ENCODE measurements around the gene PCDHGB7. TPM values are rescaled to one million over a fixed set of nuclear protein-coding genes. Genes with fewer than 3 reads are reported as not detected.
"Not testable (repeated sequence)": the region's sequence is repeated elsewhere in the genome, so short reads cannot be mapped to it uniquely, and the experiment has no call there.

Gene PCDHGB7
- polyA plus RNA-seq = 1 to 10 TPM; 1.2 to 1.4 TPM

DNA sequence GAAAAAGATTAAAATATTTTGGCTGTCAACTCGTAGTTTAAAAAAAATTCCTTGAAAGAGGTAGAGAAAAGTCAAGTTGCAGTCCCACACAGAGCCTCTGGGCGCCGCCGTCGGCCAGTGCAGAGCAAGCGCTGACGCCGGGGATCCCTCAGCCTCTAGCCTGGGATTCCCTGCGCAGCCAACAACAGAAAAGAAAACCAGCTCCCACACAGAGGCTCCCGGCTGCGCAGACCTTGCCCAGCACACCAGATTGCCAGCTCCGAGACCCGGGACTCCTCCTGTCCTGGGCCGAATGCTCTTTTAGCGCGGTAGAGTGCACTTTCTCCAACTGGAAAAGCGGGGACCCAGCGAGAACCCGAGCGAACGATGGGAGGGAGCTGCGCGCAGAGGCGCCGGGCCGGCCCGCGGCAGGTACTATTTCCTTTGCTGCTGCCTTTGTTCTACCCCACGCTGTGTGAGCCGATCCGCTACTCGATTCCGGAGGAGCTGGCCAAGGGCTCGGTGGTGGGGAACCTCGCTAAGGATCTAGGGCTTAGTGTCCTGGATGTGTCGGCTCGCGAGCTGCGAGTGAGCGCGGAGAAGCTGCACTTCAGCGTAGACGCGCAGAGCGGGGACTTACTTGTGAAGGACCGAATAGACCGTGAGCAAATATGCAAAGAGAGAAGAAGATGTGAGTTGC lies at the start of gene PCDHGB7:
TSS of gene PCDHGB7 (plus strand) at position 184 of the 679 bp plus-strand sequence. CDS start at position 367, 183 bp downstream.
- H3K36me3 ChIP-seq (ENCODE audit: control insufficient read depth in 2 of 2, insufficient read depth in 2 of 2, low read length in 1 of 2) = not testable (repeated sequence)
- peak within 1 kb of the TSS; percentile 35 to 44 for H3K4me3 ChIP-seq (ENCODE audit: low read depth in 1 of 2, low read length in 2 of 2)

DNA sequence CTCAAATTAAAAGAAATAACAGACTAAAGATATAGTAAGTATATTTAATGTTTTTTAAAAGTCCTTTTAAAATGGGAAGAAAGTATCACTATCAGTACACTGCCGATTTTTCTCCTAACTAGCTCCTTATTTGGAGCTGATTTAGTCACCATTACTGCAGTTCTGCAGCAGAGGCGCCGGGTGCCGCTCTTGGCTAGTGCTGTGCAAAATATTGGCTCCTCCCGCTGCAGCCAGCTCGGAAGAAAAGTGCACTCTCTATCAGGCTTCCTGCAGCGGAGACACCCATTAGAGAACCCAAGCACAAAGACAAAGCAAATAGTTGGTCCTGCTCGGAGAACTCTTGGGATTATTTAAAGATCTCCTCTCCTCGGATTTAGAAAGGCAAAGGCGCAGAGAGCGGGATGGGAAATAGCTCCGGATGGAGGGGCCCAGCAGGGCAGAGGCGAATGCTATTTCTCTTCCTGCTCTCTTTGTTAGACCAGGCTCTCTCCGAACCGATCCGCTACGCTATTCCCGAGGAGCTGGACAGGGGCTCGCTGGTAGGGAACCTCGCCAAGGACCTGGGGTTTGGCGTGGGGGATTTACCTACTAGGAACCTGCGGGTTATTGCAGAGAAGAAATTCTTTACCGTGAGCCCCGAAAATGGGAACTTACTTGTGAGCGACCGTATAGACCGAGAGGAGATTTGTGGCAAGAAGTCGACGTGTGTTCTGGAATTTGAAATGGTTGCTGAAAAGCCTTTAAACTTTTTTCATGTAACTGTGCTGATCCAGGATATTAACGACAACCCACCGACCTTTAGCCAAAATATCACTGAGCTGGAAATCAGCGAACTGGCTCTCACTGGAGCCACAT lies 47.3 kb upstream of the PCDHGB7 start, which contains the start of gene PCDHGB3:
TSS of gene PCDHGB3 (plus strand) at position 249 of the 855 bp plus-strand sequence. CDS start at position 402, 153 bp downstream.
- H3K36me3 ChIP-seq (ENCODE audit: control insufficient read depth in 2 of 2, insufficient read depth in 2 of 2, low read length in 1 of 2) = no peaks in the 10 kb centered on the region
- H3K9me3 ChIP-seq (ENCODE audit: control insufficient read depth in 2 of 2, insufficient read depth in 1 of 2, low read depth in 1 of 2, low read length in 1 of 2) = peaks cover 42 to 56% of the 10 kb centered on the region in 2 donors
- WGBS, 2 donors = 22% methylated on average over 32 of the region's 32 CpGs
- H3K4me1 ChIP-seq (ENCODE audit: control insufficient read depth in 2 of 2, insufficient read depth in 2 of 2, low read length in 1 of 2) = peaks cover 3% of the 10 kb centered on the region in 2 donors
- H3K4me3 ChIP-seq (ENCODE audit: low read depth in 1 of 2, low read length in 2 of 2) = peak within 1 kb of the TSS; percentile 11 to 16
- H3K27me3 ChIP-seq (ENCODE audit: control insufficient read depth in 1 of 2, insufficient read depth in 2 of 2, low read length in 2 of 2) = peaks cover 0 to 8% of the 10 kb centered on the region in 2 donors
- no peak within 1 kb of the TSS for H3K27ac ChIP-seq (ENCODE audit: low read depth in 2 of 2, low read length in 1 of 2)

More for the DNA sequence above, at the start of gene PCDHGB7:
- H3K27ac ChIP-seq (ENCODE audit: low read depth in 2 of 2, low read length in 1 of 2) = peak within 1 kb of the TSS; percentile 13 to 21
- H3K9me3 ChIP-seq (ENCODE audit: control insufficient read depth in 2 of 2, insufficient read depth in 1 of 2, low read depth in 1 of 2, low read length in 1 of 2) = peaks cover 52 to 57% of the 10 kb centered on the region in 2 donors
- not testable (repeated sequence) for H3K27me3 ChIP-seq (ENCODE audit: control insufficient read depth in 1 of 2, insufficient read depth in 2 of 2, low read length in 2 of 2); H3K4me1 ChIP-seq (ENCODE audit: control insufficient read depth in 2 of 2, insufficient read depth in 2 of 2, low read length in 1 of 2)
- 14 to 16% methylated on average over 46 of the region's 47 CpGs for WGBS, 2 donors

DNA sequence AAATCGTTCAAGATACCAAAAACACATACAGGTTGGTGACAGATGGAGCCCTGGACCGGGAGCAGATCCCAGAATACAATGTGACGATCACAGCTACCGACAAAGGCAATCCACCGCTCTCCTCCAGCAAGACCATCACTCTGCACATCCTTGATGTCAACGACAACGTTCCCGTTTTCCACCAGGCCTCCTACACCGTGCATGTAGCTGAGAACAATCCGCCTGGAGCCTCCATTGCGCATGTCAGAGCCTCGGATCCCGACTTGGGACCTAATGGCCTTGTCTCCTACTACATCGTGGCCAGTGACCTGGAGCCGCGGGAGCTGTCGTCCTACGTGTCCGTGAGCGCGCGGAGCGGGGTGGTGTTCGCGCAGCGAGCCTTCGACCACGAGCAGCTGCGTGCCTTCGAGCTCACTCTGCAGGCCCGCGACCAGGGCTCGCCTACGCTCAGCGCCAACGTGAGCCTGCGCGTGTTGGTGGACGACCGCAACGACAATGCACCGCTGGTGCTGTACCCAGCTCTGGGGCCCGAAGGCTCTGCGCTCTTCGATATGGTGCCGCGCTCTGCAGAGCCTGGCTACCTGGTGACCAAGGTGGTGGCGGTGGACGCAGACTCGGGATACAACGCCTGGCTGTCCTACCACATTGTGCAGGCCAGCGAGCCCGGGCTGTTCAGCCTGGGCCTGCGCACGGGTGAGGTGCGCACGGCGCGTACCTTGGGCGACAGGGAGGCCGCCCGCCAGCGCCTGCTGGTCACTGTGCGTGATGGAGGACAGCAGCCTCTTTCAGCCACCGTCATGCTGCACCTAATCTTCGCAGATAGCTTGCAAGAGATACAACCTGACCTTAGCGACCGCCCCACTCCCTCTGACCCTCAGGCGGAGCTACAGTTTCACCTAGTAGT lies 45.7 kb upstream of the PCDHGB7 start:
- H3K27ac ChIP-seq (ENCODE audit: low read depth in 2 of 2, low read length in 1 of 2) = no peak overlapping the region
- peaks cover 3% of the 10 kb centered on the region in 2 donors for H3K4me1 ChIP-seq (ENCODE audit: control insufficient read depth in 2 of 2, insufficient read depth in 2 of 2, low read length in 1 of 2)
- H3K9me3 ChIP-seq (ENCODE audit: control insufficient read depth in 2 of 2, insufficient read depth in 1 of 2, low read depth in 1 of 2, low read length in 1 of 2) = peaks cover 42 to 55% of the 10 kb centered on the region in 2 donors
- H3K36me3 ChIP-seq (ENCODE audit: control insufficient read depth in 2 of 2, insufficient read depth in 2 of 2, low read length in 1 of 2) = no peaks in the 10 kb centered on the region
- WGBS, 2 donors = 38 to 41% methylated on average over 69 of the region's 69 CpGs
- no peak overlapping the region for H3K4me3 ChIP-seq (ENCODE audit: low read depth in 1 of 2, low read length in 2 of 2)
- H3K27me3 ChIP-seq (ENCODE audit: control insufficient read depth in 1 of 2, insufficient read depth in 2 of 2, low read length in 2 of 2) = peaks cover 0 to 8% of the 10 kb centered on the region in 2 donors

DNA sequence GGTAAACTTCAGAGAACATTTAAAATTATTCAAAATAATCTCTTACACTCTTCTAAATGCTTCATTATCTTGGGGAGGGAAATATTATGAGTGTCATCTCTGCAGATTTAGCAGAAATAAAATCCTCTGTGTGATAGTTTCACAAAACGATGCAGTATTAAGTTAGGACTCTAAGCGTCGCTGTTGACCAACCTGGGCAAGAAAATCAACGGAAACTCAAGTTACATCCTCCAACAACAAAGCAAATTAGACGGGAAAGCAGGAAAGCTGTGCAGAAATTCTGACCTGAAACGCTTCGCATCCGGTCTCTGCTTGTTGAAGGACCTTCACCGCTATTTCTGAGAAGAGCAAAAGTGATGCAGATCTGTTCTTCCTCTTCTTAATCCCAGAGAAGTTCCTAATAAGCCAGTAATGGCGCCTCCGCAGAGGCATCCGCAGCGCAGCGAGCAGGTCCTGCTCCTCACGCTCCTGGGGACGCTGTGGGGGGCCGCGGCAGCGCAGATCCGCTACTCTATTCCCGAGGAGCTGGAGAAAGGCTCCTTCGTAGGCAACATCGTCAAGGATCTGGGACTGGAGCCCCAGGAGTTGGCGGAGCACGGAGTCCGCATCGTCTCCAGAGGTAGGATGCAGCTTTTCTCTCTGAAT lies 43.7 kb upstream of the PCDHGB7 start, which contains the start of gene PCDHGA6:
TSS of gene PCDHGA6 (plus strand) at position 219 of the 645 bp plus-strand sequence. CDS start at position 412, 193 bp downstream.
- Histone ChIP-seq H3K4me1 (ENCODE audit: control insufficient read depth in 2 of 2, insufficient read depth in 2 of 2, low read length in 1 of 2) (peaks cover 3% of the 10 kb centered on the region in 2 donors), H3K27ac (ENCODE audit: low read depth in 2 of 2, low read length in 1 of 2) (no peak within 1 kb of the TSS), H3K27me3 (ENCODE audit: control insufficient read depth in 1 of 2, insufficient read depth in 2 of 2, low read length in 2 of 2) (peaks cover 0 to 8% of the 10 kb centered on the region in 2 donors), H3K36me3 (ENCODE audit: control insufficient read depth in 2 of 2, insufficient read depth in 2 of 2, low read length in 1 of 2) (no peaks in the 10 kb centered on the region), H3K4me3 (ENCODE audit: low read depth in 1 of 2, low read length in 2 of 2) (no peak within 1 kb of the TSS), H3K9me3 (ENCODE audit: control insufficient read depth in 2 of 2, insufficient read depth in 1 of 2, low read depth in 1 of 2, low read length in 1 of 2) (peaks cover 42 to 62% of the 10 kb centered on the region in 2 donors)
- WGBS, 2 donors = 19 to 25% methylated on average over 27 of the region's 27 CpGs

DNA sequence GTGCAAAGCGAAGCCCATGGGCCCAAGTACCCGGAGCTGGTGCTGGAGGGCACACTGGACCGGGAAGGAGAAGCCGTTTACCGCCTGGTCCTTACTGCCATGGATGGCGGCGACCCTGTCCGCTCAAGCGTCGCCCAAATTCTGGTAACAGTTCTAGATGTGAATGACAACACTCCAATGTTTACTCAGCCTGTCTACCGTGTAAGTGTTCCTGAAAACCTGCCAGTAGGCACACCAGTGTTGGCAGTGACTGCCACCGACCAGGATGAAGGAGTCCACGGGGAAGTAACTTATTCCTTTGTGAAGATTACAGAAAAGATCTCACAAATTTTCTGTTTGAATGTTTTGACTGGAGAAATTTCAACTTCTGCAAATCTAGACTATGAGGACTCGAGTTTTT lies 42.9 kb upstream of the PCDHGB7 start:
- H3K27ac ChIP-seq (ENCODE audit: low read depth in 2 of 2, low read length in 1 of 2) = no peak overlapping the region
- H3K27me3 ChIP-seq (ENCODE audit: control insufficient read depth in 1 of 2, insufficient read depth in 2 of 2, low read length in 2 of 2) = peaks cover 0 to 8% of the 10 kb centered on the region in 2 donors
- no peaks in the 10 kb centered on the region for H3K36me3 ChIP-seq (ENCODE audit: control insufficient read depth in 2 of 2, insufficient read depth in 2 of 2, low read length in 1 of 2)
- H3K4me1 ChIP-seq (ENCODE audit: control insufficient read depth in 2 of 2, insufficient read depth in 2 of 2, low read length in 1 of 2) = peaks cover 3% of the 10 kb centered on the region in 2 donors
- H3K9me3 ChIP-seq (ENCODE audit: control insufficient read depth in 2 of 2, insufficient read depth in 1 of 2, low read depth in 1 of 2, low read length in 1 of 2) = peaks cover 42 to 62% of the 10 kb centered on the region in 2 donors
- 58 to 62% methylated on average over 14 of the region's 14 CpGs for WGBS, 2 donors
- H3K4me3 ChIP-seq (ENCODE audit: low read depth in 1 of 2, low read length in 2 of 2) = no peak overlapping the region

DNA sequence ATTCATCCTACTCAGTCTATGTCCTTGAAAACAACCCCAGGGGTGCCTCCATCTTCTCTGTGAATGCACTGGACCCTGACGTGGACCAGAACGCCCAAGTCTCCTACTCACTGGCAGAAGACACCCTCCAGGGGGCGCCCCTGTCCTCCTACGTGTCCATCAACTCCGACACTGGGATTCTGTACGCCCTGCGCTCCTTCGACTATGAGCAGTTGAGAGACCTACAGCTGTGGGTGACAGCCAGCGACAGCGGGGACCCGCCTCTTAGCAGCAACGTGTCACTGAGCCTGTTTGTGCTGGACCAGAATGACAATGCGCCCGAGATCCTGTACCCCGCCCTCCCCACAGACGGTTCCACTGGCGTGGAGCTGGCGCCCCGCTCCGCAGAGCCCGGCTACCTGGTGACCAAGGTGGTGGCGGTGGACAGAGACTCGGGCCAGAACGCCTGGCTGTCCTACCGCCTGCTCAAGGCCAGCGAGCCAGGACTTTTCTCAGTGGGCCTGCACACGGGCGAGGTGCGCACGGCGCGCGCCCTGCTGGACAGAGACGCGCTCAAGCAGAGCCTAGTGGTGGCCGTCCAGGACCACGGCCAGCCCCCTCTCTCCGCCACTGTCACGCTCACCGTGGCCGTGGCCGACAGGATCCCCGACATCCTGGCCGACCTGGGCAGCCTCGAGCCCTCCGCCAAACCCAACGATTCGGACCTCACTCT lies 41.9 kb upstream of the PCDHGB7 start:
- H3K4me1 ChIP-seq (ENCODE audit: control insufficient read depth in 2 of 2, insufficient read depth in 2 of 2, low read length in 1 of 2); H3K27ac ChIP-seq (ENCODE audit: low read depth in 2 of 2, low read length in 1 of 2); H3K27me3 ChIP-seq (ENCODE audit: control insufficient read depth in 1 of 2, insufficient read depth in 2 of 2, low read length in 2 of 2); H3K4me3 ChIP-seq (ENCODE audit: low read depth in 1 of 2, low read length in 2 of 2); H3K36me3 ChIP-seq (ENCODE audit: control insufficient read depth in 2 of 2, insufficient read depth in 2 of 2, low read length in 1 of 2): not testable (repeated sequence)
- H3K9me3 ChIP-seq (ENCODE audit: control insufficient read depth in 2 of 2, insufficient read depth in 1 of 2, low read depth in 1 of 2, low read length in 1 of 2) = peaks cover 35 to 58% of the 10 kb centered on the region in 2 donors
- WGBS, 2 donors = 55 to 58% methylated on average over 37 to 43 of the region's 48 CpGs

DNA sequence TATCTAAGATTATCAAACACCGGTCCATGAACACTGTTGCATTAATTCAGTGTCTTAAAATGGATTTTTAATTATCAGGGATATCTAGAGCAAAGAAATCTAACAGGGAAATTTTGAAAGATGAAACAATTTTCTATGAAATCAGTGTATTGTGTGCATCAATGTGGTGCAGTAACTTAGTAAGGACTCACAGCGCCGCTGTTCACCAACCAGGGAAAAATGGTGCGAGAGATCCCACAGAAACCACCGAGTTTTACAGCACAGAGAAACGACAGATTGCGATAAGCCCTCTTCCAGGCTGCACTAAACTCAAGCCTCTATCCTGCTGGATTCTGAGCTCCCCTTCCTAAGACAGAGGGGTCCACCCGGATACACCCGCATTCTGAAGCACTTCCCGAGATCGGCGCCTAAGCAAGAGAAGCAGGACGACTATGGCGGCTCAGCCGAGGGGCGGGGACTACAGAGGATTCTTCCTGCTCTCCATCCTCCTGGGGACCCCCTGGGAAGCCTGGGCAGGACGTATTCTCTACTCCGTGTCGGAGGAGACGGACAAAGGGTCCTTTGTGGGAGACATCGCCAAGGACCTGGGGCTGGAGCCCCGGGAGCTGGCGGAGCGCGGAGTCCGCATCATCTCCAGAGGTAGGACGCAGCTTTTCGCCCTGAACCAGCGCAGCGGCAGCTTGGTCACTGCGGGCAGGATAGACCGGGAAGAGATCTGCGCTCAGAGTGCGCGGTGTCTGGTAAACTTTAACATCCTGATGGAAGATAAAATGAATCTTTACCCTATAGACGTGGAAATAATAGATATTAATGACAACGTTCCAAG lies 34.8 kb upstream of the PCDHGB7 start, which contains the start of gene PCDHGA7:
TSS of gene PCDHGA7 (plus strand) at position 274 of the 826 bp plus-strand sequence. CDS start at position 432, 158 bp downstream.
- 21 to 22% methylated on average over 37 of the region's 37 CpGs for WGBS, 2 donors
- Histone ChIP-seq H3K27ac (ENCODE audit: low read depth in 2 of 2, low read length in 1 of 2) (no peak within 1 kb of the TSS), H3K4me3 (ENCODE audit: low read depth in 1 of 2, low read length in 2 of 2) (peak within 1 kb of the TSS in 1 of 2 donors; percentile 7)

More for the DNA sequence above, 34.8 kb upstream of the PCDHGB7 start, which contains the start of gene PCDHGA7:
- Histone ChIP-seq H3K4me1 (ENCODE audit: control insufficient read depth in 2 of 2, insufficient read depth in 2 of 2, low read length in 1 of 2) (peaks cover 0 to 4% of the 10 kb centered on the region in 2 donors), H3K27me3 (ENCODE audit: control insufficient read depth in 1 of 2, insufficient read depth in 2 of 2, low read length in 2 of 2) (no peaks in the 10 kb centered on the region), H3K9me3 (ENCODE audit: control insufficient read depth in 2 of 2, insufficient read depth in 1 of 2, low read depth in 1 of 2, low read length in 1 of 2) (peaks cover 24 to 32% of the 10 kb centered on the region in 2 donors), H3K36me3 (ENCODE audit: control insufficient read depth in 2 of 2, insufficient read depth in 2 of 2, low read length in 1 of 2) (no peaks in the 10 kb centered on the region)

Data from esophagus (tissue), 2 donors.